ENCODE data around the gene SF3A1. TPM values are rescaled to one million over a fixed set of nuclear protein-coding genes. Genes with fewer than 3 reads are reported as not detected.

SF3A1 gene
- total RNA-seq, 1 donor from 2014 or later = 139 TPM

DNA sequence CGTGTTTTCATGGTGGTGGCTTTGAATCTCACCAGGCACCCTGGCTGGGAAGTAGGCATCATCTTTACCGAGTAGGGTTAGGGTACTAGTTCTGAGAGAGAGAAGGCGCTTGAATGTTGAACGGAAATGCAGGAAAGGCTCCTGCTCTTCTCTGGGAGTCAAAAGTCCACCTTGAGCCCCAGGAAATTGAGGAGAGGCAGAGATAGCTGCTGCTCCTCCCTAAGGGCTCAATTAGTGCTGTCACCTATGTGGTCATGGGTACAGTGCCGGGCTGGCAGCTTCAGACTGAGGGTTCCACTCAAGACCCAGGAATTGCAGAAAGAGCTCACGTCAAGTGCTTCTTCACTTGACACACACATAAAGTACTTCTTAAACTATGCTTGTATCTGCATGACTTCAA lies 1.8 kb upstream of the SF3A1 start:
- Histone ChIP-seq H3K9me3 (ENCODE audit: insufficient read depth, low read depth, low read length) (no peaks in the 10 kb centered on the region), H4K20me1 (ENCODE audit: insufficient read depth, low read length) (peaks cover 29% of the 10 kb centered on the region), H3K9ac (ENCODE audit: low read length) (no peak overlapping the region), H3K27ac (ENCODE audit: low read depth, low read length) (no peak overlapping the region), H3K4me3 (ENCODE audit: insufficient read depth, low read depth, low read length) (no peak overlapping the region), H3K27me3 (ENCODE audit: insufficient read depth, low read length) (no peaks in the 10 kb centered on the region), H3K4me2 (ENCODE audit: low read length) (no peak overlapping the region), H2AFZ (ENCODE audit: low read depth, low read length) (no peak overlapping the region), H3K36me3 (ENCODE audit: insufficient read depth, low read length) (no peaks in the 10 kb centered on the region), H3K79me2 (ENCODE audit: insufficient read depth, low read length) (peaks cover 32% of the 10 kb centered on the region), H3K4me1 (ENCODE audit: insufficient read depth, low read length) (peaks cover 20% of the 10 kb centered on the region)
- no peak for DNase-seq (ENCODE audit: low read depth)
- no peak overlapping the region for H3K27ac Mint-ChIP-seq (ENCODE audit: unreplicated experiment)
- TF ChIP-seq EZH2 (IDR thresholded peaks at IDR 0.05; ENCODE audit: insufficient read depth, low read length) = no peak
- TF ChIP-seq, protein P1, sequence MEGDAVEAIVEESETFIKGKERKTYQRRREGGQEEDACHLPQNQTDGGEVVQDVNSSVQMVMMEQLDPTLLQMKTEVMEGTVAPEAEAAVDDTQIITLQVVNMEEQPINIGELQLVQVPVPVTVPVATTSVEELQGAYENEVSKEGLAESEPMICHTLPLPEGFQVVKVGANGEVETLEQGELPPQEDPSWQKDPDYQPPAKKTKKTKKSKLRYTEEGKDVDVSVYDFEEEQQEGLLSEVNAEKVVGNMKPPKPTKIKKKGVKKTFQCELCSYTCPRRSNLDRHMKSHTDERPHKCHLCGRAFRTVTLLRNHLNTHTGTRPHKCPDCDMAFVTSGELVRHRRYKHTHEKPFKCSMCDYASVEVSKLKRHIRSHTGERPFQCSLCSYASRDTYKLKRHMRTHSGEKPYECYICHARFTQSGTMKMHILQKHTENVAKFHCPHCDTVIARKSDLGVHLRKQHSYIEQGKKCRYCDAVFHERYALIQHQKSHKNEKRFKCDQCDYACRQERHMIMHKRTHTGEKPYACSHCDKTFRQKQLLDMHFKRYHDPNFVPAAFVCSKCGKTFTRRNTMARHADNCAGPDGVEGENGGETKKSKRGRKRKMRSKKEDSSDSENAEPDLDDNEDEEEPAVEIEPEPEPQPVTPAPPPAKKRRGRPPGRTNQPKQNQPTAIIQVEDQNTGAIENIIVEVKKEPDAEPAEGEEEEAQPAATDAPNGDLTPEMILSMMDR (IDR thresholded peaks at IDR 0.05; ENCODE audit: insufficient read depth, low read depth, low read length) = no peak
- H3K36me3 Mint-ChIP-seq (ENCODE audit: low read depth, unreplicated experiment) = peaks cover 9% of the 10 kb centered on the region
- H3K4me1 Mint-ChIP-seq (ENCODE audit: low read depth, unreplicated experiment) = peaks cover 18% of the 10 kb centered on the region
- no peaks in the 10 kb centered on the region for H3K27me3 Mint-ChIP-seq (ENCODE audit: low read depth, unreplicated experiment)
- H3K9me3 Mint-ChIP-seq (ENCODE audit: unreplicated experiment) = no peaks in the 10 kb centered on the region
- FAIRE-seq = no peak
- H3K4me3 Mint-ChIP-seq (ENCODE audit: unreplicated experiment) = peak overlapping the region; percentile 40

DNA sequence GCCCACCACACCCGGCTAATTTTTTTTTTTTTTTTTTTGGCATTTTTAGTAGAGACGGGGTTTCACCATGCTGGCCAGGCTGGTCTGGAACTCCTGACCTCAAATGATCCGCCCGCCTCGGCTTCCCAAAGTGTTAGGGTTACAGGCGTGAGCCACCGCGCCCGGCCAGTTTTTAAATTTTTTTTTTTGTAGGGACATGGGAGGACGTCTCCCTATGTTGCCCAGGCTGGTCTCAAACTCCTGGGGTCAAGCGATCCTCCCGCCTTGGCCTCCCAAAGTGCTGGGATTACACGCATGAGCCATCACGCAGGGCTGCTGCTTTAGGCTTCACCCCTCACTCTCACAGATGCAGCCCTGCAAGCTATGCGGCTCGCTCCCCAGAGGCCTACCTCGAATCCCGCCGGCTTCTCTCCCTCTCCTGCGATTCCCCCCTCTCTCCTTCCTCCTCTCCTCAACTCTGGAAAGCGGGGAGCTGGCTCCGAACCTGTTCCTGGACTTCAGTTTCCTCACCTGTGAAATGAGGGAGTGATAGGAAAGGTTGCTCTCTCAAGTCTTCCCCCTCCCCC lies 1.0 kb upstream of the SF3A1 start:
- Mint-ChIP-seq H3K4me3 (ENCODE audit: unreplicated experiment) (peak overlapping the region; percentile 96), H3K27me3 (ENCODE audit: low read depth, unreplicated experiment) (no peaks in the 10 kb centered on the region), H3K36me3 (ENCODE audit: low read depth, unreplicated experiment) (peaks cover 10% of the 10 kb centered on the region), H3K27ac (ENCODE audit: unreplicated experiment) (peak overlapping the region; percentile 59), H3K4me1 (ENCODE audit: low read depth, unreplicated experiment) (peaks cover 20% of the 10 kb centered on the region), H3K9me3 (ENCODE audit: unreplicated experiment) (no peaks in the 10 kb centered on the region)
- TF ChIP-seq EZH2 (IDR thresholded peaks at IDR 0.05; ENCODE audit: insufficient read depth, low read length) = no peak
- TF ChIP-seq, protein P1 (IDR thresholded peaks at IDR 0.05; ENCODE audit: insufficient read depth, low read depth, low read length) = no peak
- Histone ChIP-seq H3K4me1 (ENCODE audit: insufficient read depth, low read length) (peaks cover 20% of the 10 kb centered on the region), H3K9ac (ENCODE audit: low read length) (peak overlapping the region; percentile 92), H3K27me3 (ENCODE audit: insufficient read depth, low read length) (no peaks in the 10 kb centered on the region), H3K4me2 (ENCODE audit: low read length) (peak overlapping the region; percentile 97), H3K9me3 (ENCODE audit: insufficient read depth, low read depth, low read length) (no peaks in the 10 kb centered on the region), H3K4me3 (ENCODE audit: insufficient read depth, low read depth, low read length) (peak overlapping the region; percentile 98), H3K79me2 (ENCODE audit: insufficient read depth, low read length) (peaks cover 37% of the 10 kb centered on the region), H2AFZ (ENCODE audit: low read depth, low read length) (no peak overlapping the region), H3K27ac (ENCODE audit: low read depth, low read length) (no peak overlapping the region), H4K20me1 (ENCODE audit: insufficient read depth, low read length) (peaks cover 35% of the 10 kb centered on the region), H3K36me3 (ENCODE audit: insufficient read depth, low read length) (peaks cover 4% of the 10 kb centered on the region)
- FAIRE-seq (no peak), DNase-seq (ENCODE audit: low read depth) (no peak)

DNA sequence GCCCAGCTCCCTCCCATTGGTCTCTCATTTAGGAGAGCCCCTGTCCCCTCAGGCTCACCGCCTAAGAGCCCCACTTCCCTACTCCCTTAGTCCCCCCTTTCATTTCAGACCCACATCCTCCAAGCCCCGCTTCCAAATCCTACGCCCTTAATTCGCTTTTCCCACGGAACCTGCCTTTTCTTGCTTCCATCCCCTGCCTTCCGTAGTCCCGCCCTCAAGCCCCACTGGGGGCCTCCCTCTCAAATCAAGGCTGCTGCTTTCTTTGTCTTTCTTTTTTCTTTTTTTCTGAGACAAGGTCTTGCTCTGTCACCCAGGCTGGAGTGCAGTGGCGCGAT lies 509 bp upstream of the SF3A1 start:
- Mint-ChIP-seq H3K9me3 (ENCODE audit: unreplicated experiment) (no peaks in the 10 kb centered on the region), H3K36me3 (ENCODE audit: low read depth, unreplicated experiment) (peaks cover 14% of the 10 kb centered on the region), H3K4me3 (ENCODE audit: unreplicated experiment) (peak overlapping the region; percentile 96), H3K4me1 (ENCODE audit: low read depth, unreplicated experiment) (peaks cover 23% of the 10 kb centered on the region), H3K27ac (ENCODE audit: unreplicated experiment) (peak overlapping the region; percentile 93), H3K27me3 (ENCODE audit: low read depth, unreplicated experiment) (no peaks in the 10 kb centered on the region)
- Histone ChIP-seq H3K27me3 (ENCODE audit: insufficient read depth, low read length) (no peaks in the 10 kb centered on the region), H3K4me2 (ENCODE audit: low read length) (peak overlapping the region; percentile 97), H3K4me3 (ENCODE audit: insufficient read depth, low read depth, low read length) (peak overlapping the region; percentile 98), H4K20me1 (ENCODE audit: insufficient read depth, low read length) (peaks cover 40% of the 10 kb centered on the region), H3K27ac (ENCODE audit: low read depth, low read length) (peak overlapping the region; percentile 98), H3K4me1 (ENCODE audit: insufficient read depth, low read length) (peaks cover 20% of the 10 kb centered on the region), H3K9me3 (ENCODE audit: insufficient read depth, low read depth, low read length) (no peaks in the 10 kb centered on the region), H3K9ac (ENCODE audit: low read length) (peak overlapping the region; percentile 92), H2AFZ (ENCODE audit: low read depth, low read length) (peak overlapping the region; percentile 88), H3K79me2 (ENCODE audit: insufficient read depth, low read length) (peaks cover 43% of the 10 kb centered on the region), H3K36me3 (ENCODE audit: insufficient read depth, low read length) (peaks cover 10% of the 10 kb centered on the region)
- FAIRE-seq (no peak), DNase-seq (ENCODE audit: low read depth) (no peak)
- TF ChIP-seq, protein P1 (IDR thresholded peaks at IDR 0.05; ENCODE audit: insufficient read depth, low read depth, low read length) = no peak
- TF ChIP-seq EZH2 (IDR thresholded peaks at IDR 0.05; ENCODE audit: insufficient read depth, low read length) = no peak

Measured in astrocyte (in vitro differentiated cells and primary cell).